ENCODE measurements around the gene KIAA0513. TPM values are rescaled to one million over a fixed set of nuclear protein-coding genes. Genes with fewer than 3 reads are reported as not detected.

Gene KIAA0513
- polyA plus RNA-seq, 1 donor (not counting 4 experiments of a cell fraction or from before 2014, with no cell fraction given) = 3.3 TPM

- Histone ChIP-seq H3K4me1 (ENCODE audit: control insufficient read depth, extremely low read depth, insufficient read depth, low read length) (peaks cover 3% of the 10 kb centered on the region), H3K36me3 (ENCODE audit: control insufficient read depth in 2 of 2, extremely low read depth in 1 of 2, insufficient read depth in 2 of 2, low read length in 2 of 2) (no peaks in the 10 kb centered on the region), H3K9ac (ENCODE audit: control insufficient read depth, extremely low read depth, insufficient read depth, low read length) (no peak overlapping the region), H3K4me3 (ENCODE audit: control insufficient read depth in 2 of 3, extremely low read depth in 1 of 3, insufficient read depth in 2 of 3, low read depth in 1 of 3, low read length in 3 of 3) (no peak overlapping the region), H3K79me2 (ENCODE audit: control insufficient read depth, insufficient read depth, low read length) (no peaks in the 10 kb centered on the region), H3K27ac (ENCODE audit: control insufficient read depth, insufficient read depth, low read length) (no peak overlapping the region), H4K20me1 (ENCODE audit: control insufficient read depth, extremely low read depth, insufficient read depth, low read length) (no peaks in the 10 kb centered on the region), H2AFZ (ENCODE audit: control insufficient read depth, low read length) (no peak overlapping the region), H3K27me3 (ENCODE audit: control insufficient read depth, extremely low read depth, insufficient read depth, low read length) (peaks cover 8% of the 10 kb centered on the region), H3K9me1 (ENCODE audit: control insufficient read depth, extremely low read depth, insufficient read depth, low read length) (no peaks in the 10 kb centered on the region), H3K9me3 (ENCODE audit: control insufficient read depth, low read depth, low read length) (no peaks in the 10 kb centered on the region), H3K4me2 (ENCODE audit: control insufficient read depth, extremely low read depth, insufficient read depth, low read depth, low read length) (no peak overlapping the region)
- TF ChIP-seq, protein P1, sequence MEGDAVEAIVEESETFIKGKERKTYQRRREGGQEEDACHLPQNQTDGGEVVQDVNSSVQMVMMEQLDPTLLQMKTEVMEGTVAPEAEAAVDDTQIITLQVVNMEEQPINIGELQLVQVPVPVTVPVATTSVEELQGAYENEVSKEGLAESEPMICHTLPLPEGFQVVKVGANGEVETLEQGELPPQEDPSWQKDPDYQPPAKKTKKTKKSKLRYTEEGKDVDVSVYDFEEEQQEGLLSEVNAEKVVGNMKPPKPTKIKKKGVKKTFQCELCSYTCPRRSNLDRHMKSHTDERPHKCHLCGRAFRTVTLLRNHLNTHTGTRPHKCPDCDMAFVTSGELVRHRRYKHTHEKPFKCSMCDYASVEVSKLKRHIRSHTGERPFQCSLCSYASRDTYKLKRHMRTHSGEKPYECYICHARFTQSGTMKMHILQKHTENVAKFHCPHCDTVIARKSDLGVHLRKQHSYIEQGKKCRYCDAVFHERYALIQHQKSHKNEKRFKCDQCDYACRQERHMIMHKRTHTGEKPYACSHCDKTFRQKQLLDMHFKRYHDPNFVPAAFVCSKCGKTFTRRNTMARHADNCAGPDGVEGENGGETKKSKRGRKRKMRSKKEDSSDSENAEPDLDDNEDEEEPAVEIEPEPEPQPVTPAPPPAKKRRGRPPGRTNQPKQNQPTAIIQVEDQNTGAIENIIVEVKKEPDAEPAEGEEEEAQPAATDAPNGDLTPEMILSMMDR (optimal IDR thresholded peaks at IDR 0.05 in 1 of 3, IDR thresholded peaks at IDR 0.05 in 1 of 3, conservative IDR thresholded peaks at IDR 0.05 in 1 of 3; ENCODE audit: extremely low read depth in 1 of 3, insufficient read depth in 2 of 3, low read length in 3 of 3) = no peak
- TF ChIP-seq EZH2 (IDR thresholded peaks at IDR 0.05; ENCODE audit: low read length) = no peak
- dilution Hi-C loops (cut with MboI; ENCODE audit: extremely low pct_ligation_motif_present, low sequenced_read_pairs) = no loop called here
- FAIRE-seq (no peak), DNase-seq (ENCODE audit: low read depth, low spot score) (no peak)
Observed at GRCh38 chr16:85126394-85126704, 98.8 kb downstream of the KIAA0513 start.

GRCh38 chr16:85126705-85127378 lies 99.2 kb downstream of the KIAA0513 start:
- TF ChIP-seq, protein P1 (optimal IDR thresholded peaks at IDR 0.05 in 1 of 3, IDR thresholded peaks at IDR 0.05 in 1 of 3, conservative IDR thresholded peaks at IDR 0.05 in 1 of 3; ENCODE audit: extremely low read depth in 1 of 3, insufficient read depth in 2 of 3, low read length in 3 of 3) = no peak
- no peak for TF ChIP-seq EZH2 (IDR thresholded peaks at IDR 0.05; ENCODE audit: low read length)
- Histone ChIP-seq H3K9me3 (ENCODE audit: control insufficient read depth, low read depth, low read length) (no peaks in the 10 kb centered on the region), H3K4me2 (ENCODE audit: control insufficient read depth, extremely low read depth, insufficient read depth, low read depth, low read length) (no peak overlapping the region)

More at GRCh38 chr16:85126705-85127378, 99.2 kb downstream of the KIAA0513 start:
- Histone ChIP-seq H3K27me3 (ENCODE audit: control insufficient read depth, extremely low read depth, insufficient read depth, low read length) (peaks cover 8% of the 10 kb centered on the region), H3K4me1 (ENCODE audit: control insufficient read depth, extremely low read depth, insufficient read depth, low read length) (peaks cover 3% of the 10 kb centered on the region), H3K79me2 (ENCODE audit: control insufficient read depth, insufficient read depth, low read length) (no peaks in the 10 kb centered on the region), H2AFZ (ENCODE audit: control insufficient read depth, low read length) (no peak overlapping the region), H3K27ac (ENCODE audit: control insufficient read depth, insufficient read depth, low read length) (no peak overlapping the region), H3K36me3 (ENCODE audit: control insufficient read depth in 2 of 2, extremely low read depth in 1 of 2, insufficient read depth in 2 of 2, low read length in 2 of 2) (no peaks in the 10 kb centered on the region), H4K20me1 (ENCODE audit: control insufficient read depth, extremely low read depth, insufficient read depth, low read length) (no peaks in the 10 kb centered on the region), H3K9me1 (ENCODE audit: control insufficient read depth, extremely low read depth, insufficient read depth, low read length) (no peaks in the 10 kb centered on the region), H3K4me3 (ENCODE audit: control insufficient read depth in 2 of 3, extremely low read depth in 1 of 3, insufficient read depth in 2 of 3, low read depth in 1 of 3, low read length in 3 of 3) (no peak overlapping the region), H3K9ac (ENCODE audit: control insufficient read depth, extremely low read depth, insufficient read depth, low read length) (no peak overlapping the region)
- dilution Hi-C loops (cut with MboI; ENCODE audit: extremely low pct_ligation_motif_present, low sequenced_read_pairs) = no loop called here
- FAIRE-seq (no peak), DNase-seq (ENCODE audit: low read depth, low spot score) (no peak)
